Measurements from ENCODE around the gene CYP26A1. TPM values are rescaled to one million over a fixed set of nuclear protein-coding genes. Genes with fewer than 3 reads are reported as not detected.

CYP26A1 gene
- total RNA-seq, 1 experiment from 2014 or later, result 1.5 TPM

DNA sequence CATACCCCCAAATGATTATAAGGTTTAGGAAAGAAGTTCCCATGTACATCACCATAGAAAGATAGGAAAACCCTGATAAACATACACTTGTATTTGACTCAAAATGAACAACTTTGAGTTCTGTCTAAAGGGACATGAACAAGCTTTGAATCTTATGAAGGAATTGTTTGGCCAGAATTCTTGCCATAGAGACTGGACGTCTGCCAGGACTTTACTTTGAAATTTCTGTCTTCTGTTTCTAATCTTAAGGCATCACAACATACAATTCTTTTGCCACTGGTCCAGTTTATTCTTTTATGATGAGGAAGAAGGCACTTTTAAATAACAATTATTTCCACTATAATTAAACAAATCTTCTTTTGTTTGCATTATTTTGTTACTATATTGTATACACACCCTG is 39.3 kb upstream of the CYP26A1 start:
- TF ChIP-seq, protein P1, sequence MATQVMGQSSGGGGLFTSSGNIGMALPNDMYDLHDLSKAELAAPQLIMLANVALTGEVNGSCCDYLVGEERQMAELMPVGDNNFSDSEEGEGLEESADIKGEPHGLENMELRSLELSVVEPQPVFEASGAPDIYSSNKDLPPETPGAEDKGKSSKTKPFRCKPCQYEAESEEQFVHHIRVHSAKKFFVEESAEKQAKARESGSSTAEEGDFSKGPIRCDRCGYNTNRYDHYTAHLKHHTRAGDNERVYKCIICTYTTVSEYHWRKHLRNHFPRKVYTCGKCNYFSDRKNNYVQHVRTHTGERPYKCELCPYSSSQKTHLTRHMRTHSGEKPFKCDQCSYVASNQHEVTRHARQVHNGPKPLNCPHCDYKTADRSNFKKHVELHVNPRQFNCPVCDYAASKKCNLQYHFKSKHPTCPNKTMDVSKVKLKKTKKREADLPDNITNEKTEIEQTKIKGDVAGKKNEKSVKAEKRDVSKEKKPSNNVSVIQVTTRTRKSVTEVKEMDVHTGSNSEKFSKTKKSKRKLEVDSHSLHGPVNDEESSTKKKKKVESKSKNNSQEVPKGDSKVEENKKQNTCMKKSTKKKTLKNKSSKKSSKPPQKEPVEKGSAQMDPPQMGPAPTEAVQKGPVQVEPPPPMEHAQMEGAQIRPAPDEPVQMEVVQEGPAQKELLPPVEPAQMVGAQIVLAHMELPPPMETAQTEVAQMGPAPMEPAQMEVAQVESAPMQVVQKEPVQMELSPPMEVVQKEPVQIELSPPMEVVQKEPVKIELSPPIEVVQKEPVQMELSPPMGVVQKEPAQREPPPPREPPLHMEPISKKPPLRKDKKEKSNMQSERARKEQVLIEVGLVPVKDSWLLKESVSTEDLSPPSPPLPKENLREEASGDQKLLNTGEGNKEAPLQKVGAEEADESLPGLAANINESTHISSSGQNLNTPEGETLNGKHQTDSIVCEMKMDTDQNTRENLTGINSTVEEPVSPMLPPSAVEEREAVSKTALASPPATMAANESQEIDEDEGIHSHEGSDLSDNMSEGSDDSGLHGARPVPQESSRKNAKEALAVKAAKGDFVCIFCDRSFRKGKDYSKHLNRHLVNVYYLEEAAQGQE (IDR thresholded peaks at IDR 0.05; ENCODE audit: insufficient read depth in 1 of 2, low read depth in 2 of 2, low read length in 1 of 2), result no peak
- TF ChIP-seq SIN3A (IDR thresholded peaks at IDR 0.05; ENCODE audit: borderline replicate concordance, insufficient read depth, low read depth, low read length) (no peak), POLR2AphosphoS5 (IDR thresholded peaks at IDR 0.05; ENCODE audit: low read depth, low read length) (no peak), TCF7L2 (IDR thresholded peaks at IDR 0.05; ENCODE audit: low read depth, low read length) (no peak)
- TF ChIP-seq, protein P2, sequence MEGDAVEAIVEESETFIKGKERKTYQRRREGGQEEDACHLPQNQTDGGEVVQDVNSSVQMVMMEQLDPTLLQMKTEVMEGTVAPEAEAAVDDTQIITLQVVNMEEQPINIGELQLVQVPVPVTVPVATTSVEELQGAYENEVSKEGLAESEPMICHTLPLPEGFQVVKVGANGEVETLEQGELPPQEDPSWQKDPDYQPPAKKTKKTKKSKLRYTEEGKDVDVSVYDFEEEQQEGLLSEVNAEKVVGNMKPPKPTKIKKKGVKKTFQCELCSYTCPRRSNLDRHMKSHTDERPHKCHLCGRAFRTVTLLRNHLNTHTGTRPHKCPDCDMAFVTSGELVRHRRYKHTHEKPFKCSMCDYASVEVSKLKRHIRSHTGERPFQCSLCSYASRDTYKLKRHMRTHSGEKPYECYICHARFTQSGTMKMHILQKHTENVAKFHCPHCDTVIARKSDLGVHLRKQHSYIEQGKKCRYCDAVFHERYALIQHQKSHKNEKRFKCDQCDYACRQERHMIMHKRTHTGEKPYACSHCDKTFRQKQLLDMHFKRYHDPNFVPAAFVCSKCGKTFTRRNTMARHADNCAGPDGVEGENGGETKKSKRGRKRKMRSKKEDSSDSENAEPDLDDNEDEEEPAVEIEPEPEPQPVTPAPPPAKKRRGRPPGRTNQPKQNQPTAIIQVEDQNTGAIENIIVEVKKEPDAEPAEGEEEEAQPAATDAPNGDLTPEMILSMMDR (IDR thresholded peaks at IDR 0.05), result no peak
- peaks cover 10% of the 10 kb centered on the region; the same call in 1 of the 2 replicates for H3K4me1 ChIP-seq (ENCODE audit: control insufficient read depth, insufficient read depth, low read length)
- in situ Hi-C loops (cut with HindIII; ENCODE audit: low pct_unique_long_range_greater_than_20kb, low sequenced_read_pairs) (no loop called here), intact Hi-C loops (cut with micrococcal nuclease; ENCODE audit: unreplicated experiment) (no loop called here)
- H3K4me3 ChIP-seq (ENCODE audit: low read depth in 2 of 2, low read length in 2 of 2), result no peak overlapping the region
- no peak for DNase-seq (ENCODE audit: low read depth, low spot score)
- no peak overlapping the region for H3K27ac ChIP-seq (ENCODE audit: low read length)
- no peaks in the 10 kb centered on the region for H3K9me3 ChIP-seq (ENCODE audit: control insufficient read depth, insufficient read depth, low read depth, low read length)
- no TSS peak for BruUV-seq (replicated peaks)
- H3K27me3 ChIP-seq (ENCODE audit: control insufficient read depth, insufficient read depth, low read length), result no peaks in the 10 kb centered on the region
- ATAC-seq, result no peak
- no peaks in the 10 kb centered on the region for H3K36me3 ChIP-seq (ENCODE audit: control insufficient read depth, insufficient read depth, low read length)
- ChIA-PET CTCF (interaction anchor here (0.8 kb wide), 1 partner anchor 28 kb away, joined by 3 read pairs; no protein-coding TSS in a partner anchor), POLR2A (interaction anchor here (0.8 kb wide), 1 partner anchor 66 kb away, joined by 3 read pairs; no protein-coding TSS in a partner anchor)

DNA sequence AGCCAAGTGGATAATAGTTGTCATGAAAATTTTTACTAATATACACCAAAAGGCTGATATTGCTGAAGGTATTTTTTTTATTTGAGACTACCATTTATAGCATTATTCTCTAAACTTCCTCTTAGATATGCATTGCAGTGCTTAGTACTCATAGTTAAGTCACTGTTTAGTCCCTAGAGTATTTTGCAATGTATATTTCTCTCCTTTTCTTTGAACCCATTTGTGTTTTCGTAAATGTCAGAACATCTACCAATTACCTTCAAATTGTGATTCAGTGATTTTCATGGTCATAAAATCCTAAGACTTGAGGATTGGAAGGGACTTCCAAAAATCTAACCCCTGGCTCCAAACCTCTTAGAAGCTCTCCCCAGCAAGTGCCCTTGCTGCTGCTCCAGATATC is 34.6 kb upstream of the CYP26A1 start:
- ChIA-PET POLR2A (no interaction called here), CTCF (interaction anchor here (0.6 kb wide), 2 partner anchors 33 to 225 kb away, joined by 4 read pairs; no protein-coding TSS in a partner anchor)
- no peak for DNase-seq (ENCODE audit: low read depth, low spot score)
- H3K36me3 ChIP-seq (ENCODE audit: control insufficient read depth, insufficient read depth, low read length), result no peaks in the 10 kb centered on the region
- BruUV-seq (replicated peaks), result no TSS peak
- no peak for ATAC-seq
- no peaks in the 10 kb centered on the region for H3K27me3 ChIP-seq (ENCODE audit: control insufficient read depth, insufficient read depth, low read length)
- H3K9me3 ChIP-seq (ENCODE audit: control insufficient read depth, insufficient read depth, low read depth, low read length), result no peaks in the 10 kb centered on the region
- no peak overlapping the region for H3K27ac ChIP-seq (ENCODE audit: low read length)
- intact Hi-C loops (cut with micrococcal nuclease; ENCODE audit: unreplicated experiment), result no loop called here
- TF ChIP-seq, protein P1 (IDR thresholded peaks at IDR 0.05; ENCODE audit: insufficient read depth in 1 of 2, low read depth in 2 of 2, low read length in 1 of 2), result no peak
- TF ChIP-seq, protein P2 (IDR thresholded peaks at IDR 0.05), result no peak
- TF ChIP-seq TCF7L2 (IDR thresholded peaks at IDR 0.05; ENCODE audit: low read depth, low read length) (no peak), POLR2AphosphoS5 (IDR thresholded peaks at IDR 0.05; ENCODE audit: low read depth, low read length) (no peak), SIN3A (IDR thresholded peaks at IDR 0.05; ENCODE audit: borderline replicate concordance, insufficient read depth, low read depth, low read length) (no peak)
- in situ Hi-C loops (cut with HindIII; ENCODE audit: low pct_unique_long_range_greater_than_20kb, low sequenced_read_pairs), result no loop called here
- H3K4me1 ChIP-seq (ENCODE audit: control insufficient read depth, insufficient read depth, low read length), result no peaks in the 10 kb centered on the region
- H3K4me3 ChIP-seq (ENCODE audit: low read depth in 2 of 2, low read length in 2 of 2), result no peak overlapping the region
